ENCODE results near the gene CHST8.

The CHST8 gene

DNA sequence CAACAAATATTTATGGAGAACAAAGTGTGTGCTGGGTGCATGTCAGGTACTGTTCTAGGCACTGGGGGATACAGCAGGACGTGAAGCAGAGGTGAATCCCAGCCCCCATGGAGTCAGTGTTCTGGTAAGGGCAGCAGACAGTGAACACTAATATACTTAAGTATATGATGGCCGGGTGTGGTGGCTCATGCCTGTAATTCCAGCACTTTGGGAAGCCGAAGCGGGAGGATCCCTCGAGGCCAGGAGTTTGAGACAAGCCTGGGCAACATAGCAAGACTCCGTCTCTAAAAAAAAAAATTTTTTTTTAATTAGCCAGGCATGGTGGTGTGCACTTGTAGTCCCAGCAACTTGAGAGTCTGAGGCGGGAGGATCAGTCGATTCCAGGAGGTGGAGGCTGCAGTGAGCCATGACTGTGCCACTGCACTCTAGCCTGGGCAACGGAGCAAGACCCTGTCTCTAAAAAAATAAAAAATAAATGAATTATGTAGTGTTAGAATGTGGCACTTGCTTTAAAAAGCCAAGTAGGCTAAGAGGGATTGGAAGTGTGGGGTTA lies 22.6 kb downstream of the CHST8 start:
- TF ChIP-seq GATA3 (IDR thresholded peaks at IDR 0.05; ENCODE audit: low read depth, low read length) (no peak), GATA2 (IDR thresholded peaks at IDR 0.05; ENCODE audit: low read depth, low read length) (no peak)

DNA sequence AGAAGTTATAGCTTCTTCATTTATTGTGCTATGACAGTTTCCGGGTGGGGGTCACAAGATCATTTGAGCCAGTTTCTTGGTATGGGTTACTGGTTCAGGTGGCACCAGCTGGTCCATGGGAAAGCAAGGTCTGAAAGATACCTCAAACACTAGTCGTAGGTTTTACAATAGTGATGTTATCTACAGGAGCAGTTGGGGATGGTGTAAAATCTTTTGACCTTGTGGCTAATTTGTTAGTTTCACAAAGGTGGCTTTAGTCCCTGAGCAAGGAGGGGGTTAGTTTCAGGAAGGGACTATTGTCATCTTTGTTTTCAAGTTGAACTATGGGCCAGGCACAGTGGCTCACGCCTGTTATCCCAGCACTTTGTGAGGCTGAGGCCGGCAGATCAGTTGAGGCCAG lies 24.6 kb downstream of the CHST8 start:
- TF ChIP-seq GATA3 (IDR thresholded peaks at IDR 0.05; ENCODE audit: low read depth, low read length) (no peak), GATA2 (IDR thresholded peaks at IDR 0.05; ENCODE audit: low read depth, low read length) (no peak)

DNA sequence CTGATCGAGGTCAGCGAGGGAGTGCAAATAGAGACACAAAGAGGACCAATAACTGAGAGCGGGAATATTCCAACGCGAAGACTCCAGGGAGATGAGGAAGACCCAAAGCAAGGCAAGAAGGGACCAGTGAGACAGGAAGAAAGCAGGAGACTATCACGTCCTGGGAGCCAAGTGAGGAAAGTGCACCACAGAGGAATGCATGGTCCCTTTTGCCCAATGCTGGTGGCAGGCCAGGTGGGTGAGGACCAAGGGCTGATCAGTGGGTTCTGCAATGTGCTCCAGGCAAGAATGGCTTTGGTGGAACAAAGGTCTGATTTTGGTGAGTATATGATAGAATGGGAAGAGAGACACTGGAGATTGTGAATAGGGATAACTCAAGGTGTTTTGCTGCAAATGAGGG lies 25.4 kb downstream of the CHST8 start:
- TF ChIP-seq GATA2 (IDR thresholded peaks at IDR 0.05; ENCODE audit: low read depth, low read length) (no peak), GATA3 (IDR thresholded peaks at IDR 0.05; ENCODE audit: low read depth, low read length) (no peak)

DNA sequence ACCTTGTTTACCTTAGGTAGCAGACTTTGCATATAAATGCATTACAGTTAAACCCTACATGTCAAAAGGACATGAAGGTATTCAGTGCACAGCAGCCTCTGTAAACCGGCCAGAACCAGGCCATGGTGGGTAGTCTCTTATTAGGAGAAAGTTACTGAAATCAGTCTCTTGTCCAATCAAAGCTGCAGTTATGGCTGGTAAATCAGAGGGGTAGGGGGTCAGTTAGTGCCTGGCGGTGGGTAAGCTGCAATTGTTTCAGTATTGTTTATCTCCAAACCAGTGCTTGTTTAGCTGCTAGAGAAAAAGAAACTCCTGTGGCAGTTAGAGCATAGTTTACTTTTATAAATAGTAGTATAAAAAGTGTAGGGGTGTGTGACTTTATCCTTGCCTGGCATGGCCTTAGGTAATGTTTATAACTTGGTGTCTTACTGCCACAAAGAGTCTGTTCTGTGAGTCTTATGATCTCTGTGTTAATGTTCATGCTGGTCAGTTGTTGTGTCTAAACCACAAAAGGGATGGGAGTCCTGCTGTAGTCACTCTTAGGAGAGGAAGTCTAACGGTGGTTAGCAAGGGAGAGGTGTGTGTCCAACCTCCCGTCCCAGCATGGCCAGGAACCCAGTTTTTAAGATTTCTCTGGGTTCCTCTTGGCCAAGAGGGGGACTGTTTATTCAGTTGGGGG lies 28.0 kb downstream of the CHST8 start:
- no peak for TF ChIP-seq GATA3 (IDR thresholded peaks at IDR 0.05; ENCODE audit: low read depth, low read length)
- TF ChIP-seq GATA2 (IDR thresholded peaks at IDR 0.05; ENCODE audit: low read depth, low read length), result no peak

DNA sequence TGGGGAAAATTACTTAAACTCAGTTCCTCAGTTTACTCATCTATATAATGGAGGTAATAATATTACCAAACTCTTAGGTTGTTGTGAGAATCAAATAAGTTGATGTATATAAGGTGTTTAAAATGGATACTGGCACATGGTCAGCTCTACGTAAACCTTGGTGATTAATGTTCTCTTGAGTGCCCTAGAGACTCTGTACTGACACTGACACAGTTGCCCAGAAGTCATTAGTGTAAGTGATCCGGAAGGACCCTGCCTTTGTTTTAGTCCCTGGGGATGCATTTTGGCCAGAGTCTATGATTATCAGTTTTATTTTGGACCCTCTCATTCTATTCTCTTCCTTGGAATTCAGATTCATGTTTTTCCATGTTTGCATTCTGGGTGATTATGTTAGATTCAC lies 31.9 kb downstream of the CHST8 start:
- TF ChIP-seq GATA3 (IDR thresholded peaks at IDR 0.05; ENCODE audit: low read depth, low read length) (no peak), GATA2 (IDR thresholded peaks at IDR 0.05; ENCODE audit: low read depth, low read length) (no peak)

DNA sequence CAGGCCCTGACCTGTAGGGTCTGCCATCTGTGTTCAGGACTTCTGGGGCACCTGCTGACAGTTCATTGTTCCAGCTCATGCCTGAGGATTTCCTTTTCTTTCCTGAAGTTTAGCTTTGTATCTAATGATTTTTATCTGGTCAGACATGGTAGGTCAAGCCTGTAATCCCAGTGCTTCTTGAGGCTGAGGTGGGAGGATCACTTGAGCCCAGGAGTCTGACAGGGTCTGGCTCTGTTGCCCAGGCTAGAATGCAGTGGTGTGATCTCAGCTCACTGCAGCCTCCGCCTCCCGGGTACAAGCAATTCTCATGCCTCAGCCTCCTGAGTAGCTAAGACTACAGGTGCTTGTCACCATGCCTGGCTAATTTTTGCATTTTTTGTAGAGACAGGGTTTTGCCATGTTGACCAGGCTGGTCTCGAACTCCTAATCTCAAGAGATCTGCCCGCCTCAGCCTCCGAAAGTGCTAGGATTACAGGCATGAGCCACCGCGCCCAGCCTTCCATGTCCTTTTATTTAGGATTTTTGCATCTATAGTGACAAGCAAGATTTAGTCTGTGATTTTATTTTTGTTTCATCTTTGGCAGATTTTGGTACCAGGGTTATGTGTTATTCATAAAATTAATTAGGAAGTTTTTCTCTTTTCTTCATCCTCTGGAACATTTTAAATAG lies 33.2 kb downstream of the CHST8 start:
- no peak for TF ChIP-seq GATA3 (IDR thresholded peaks at IDR 0.05; ENCODE audit: low read depth, low read length)
- TF ChIP-seq GATA2 (IDR thresholded peaks at IDR 0.05; ENCODE audit: low read depth, low read length), result no peak

DNA sequence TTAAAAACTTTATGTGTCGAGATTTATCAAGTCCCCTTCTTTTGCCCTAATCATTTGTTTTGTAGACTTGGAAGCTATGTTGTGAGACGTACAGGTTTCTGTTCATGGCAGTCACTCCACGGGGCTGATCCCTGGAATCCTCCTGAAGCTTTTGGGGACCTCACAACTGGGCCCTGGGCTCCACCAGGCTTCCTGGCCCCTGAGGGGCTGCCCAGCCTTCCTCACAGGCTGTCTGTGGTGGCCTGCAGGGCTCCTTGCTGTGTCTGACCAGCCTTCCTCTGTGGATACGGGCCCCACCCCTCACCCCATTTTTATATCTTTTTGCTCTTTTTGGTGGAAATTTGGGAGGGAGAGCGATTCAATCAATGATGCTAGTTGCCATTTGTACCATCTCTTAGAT lies 38.1 kb downstream of the CHST8 start:
- no peak for TF ChIP-seq GATA3 (IDR thresholded peaks at IDR 0.05; ENCODE audit: low read depth, low read length)
- no peak for TF ChIP-seq GATA2 (IDR thresholded peaks at IDR 0.05; ENCODE audit: low read depth, low read length)

DNA sequence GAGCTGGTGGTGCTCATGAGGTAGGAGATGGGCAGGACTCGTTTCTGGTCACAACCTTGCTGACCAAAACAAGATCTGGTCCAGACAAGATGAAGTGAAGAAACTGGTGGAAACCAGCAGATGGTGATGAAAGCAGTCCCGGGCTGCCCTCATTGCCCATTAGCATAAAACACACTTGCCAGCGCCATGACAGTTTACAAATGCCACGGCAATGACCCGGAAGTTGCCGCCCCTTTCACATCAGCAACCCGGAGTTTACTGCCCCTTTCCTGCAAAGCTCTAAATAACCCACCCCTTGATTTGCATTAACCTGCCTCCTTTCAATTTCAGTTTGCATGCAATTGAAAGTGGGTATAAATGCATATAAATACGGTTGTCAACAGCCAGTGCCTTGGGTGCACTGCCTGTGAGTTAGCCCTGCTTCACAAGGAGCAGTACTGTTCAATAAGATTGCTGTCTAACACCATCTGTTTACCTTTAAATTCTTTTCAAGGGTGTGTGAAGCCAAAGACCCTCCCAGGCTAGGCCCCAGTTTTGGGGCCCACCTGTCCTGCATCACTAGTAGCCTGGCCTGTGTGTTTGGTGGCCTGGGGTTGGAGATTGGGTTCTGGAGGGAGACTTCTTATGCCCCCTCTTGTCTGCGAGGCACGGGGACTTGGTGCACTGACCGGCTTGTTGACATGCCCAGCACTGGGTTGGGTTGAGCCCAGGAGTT lies 38.8 kb downstream of the CHST8 start:
- TF ChIP-seq GATA2 (IDR thresholded peaks at IDR 0.05; ENCODE audit: low read depth, low read length) (no peak), GATA3 (IDR thresholded peaks at IDR 0.05; ENCODE audit: low read depth, low read length) (no peak)

DNA sequence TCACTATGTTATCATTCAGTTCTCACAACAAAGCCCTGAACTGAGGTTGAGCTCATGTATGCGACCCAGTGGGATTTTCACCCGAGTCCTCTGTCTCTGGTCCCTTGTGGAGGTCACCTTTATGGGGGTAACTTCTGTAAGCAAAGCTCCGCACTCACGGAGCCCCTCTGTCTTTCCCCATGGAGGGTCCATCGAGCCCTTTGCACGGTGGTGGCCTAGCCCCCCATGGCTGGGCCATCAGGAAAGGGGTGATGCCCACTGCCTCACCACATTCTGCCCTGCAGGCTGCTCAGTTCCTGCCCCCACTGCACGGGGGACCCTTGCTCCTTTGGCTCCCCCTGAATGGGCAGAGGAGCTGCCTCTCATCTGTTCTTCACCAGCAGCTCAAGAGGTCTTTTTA lies 39.6 kb downstream of the CHST8 start:
- TF ChIP-seq GATA3 (IDR thresholded peaks at IDR 0.05; ENCODE audit: low read depth, low read length) (no peak), GATA2 (IDR thresholded peaks at IDR 0.05; ENCODE audit: low read depth, low read length) (no peak)

DNA sequence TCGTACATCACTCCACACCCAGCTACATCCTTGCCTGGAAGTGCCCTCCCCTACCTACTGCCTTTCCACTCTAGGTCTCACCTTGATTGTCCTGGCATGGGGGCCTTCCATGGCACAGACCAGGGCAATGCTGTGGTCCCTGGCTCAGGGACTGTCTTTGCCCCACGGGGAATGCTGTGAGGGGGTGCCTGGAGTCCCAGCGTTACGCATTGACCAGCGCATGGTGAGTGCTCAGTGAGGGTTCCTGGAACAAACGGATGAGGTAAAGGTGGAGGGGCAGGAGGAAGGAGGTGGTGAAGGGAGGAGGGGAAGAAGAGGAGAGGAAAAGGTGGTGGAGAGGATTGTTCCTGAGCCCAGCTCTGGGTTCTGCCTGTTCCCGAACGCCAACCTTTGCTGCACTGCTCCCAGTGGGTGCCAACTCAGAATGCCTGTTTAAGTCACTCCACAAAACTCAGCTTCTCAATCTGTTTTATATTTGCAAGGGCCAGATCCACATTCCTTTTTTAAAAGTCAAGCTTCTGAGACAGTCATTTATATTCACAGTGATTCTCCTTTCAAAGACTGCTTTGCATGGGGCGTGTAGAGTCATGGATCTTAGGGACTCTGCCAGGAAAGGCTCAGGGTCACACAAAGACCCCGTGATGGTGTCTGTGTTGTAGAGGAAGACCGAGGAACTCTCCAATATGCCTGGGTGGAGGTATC lies 40.8 kb downstream of the CHST8 start:
- no peak for TF ChIP-seq GATA3 (IDR thresholded peaks at IDR 0.05; ENCODE audit: low read depth, low read length)
- TF ChIP-seq GATA2 (IDR thresholded peaks at IDR 0.05; ENCODE audit: low read depth, low read length), result no peak

DNA sequence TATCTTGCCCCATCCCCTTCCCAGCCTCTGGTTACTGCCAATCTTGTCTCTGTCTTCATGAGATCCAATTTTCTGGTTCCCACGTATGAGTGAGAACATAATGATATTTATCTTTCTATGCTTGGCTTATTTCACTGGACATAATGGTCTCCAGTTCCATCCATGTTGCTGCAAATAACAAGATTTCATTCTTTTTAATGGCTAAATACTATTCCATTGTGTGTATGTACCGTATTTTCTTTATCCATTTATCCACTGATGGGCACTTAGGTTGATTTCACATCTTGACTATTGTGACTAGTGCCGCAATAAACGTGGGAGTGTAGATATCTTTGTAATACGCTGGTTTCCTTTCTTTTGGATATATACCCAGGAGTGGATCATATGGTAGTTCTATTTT lies 43.0 kb downstream of the CHST8 start:
- TF ChIP-seq GATA2 (IDR thresholded peaks at IDR 0.05; ENCODE audit: low read depth, low read length), result no peak
- no peak for TF ChIP-seq GATA3 (IDR thresholded peaks at IDR 0.05; ENCODE audit: low read depth, low read length)

DNA sequence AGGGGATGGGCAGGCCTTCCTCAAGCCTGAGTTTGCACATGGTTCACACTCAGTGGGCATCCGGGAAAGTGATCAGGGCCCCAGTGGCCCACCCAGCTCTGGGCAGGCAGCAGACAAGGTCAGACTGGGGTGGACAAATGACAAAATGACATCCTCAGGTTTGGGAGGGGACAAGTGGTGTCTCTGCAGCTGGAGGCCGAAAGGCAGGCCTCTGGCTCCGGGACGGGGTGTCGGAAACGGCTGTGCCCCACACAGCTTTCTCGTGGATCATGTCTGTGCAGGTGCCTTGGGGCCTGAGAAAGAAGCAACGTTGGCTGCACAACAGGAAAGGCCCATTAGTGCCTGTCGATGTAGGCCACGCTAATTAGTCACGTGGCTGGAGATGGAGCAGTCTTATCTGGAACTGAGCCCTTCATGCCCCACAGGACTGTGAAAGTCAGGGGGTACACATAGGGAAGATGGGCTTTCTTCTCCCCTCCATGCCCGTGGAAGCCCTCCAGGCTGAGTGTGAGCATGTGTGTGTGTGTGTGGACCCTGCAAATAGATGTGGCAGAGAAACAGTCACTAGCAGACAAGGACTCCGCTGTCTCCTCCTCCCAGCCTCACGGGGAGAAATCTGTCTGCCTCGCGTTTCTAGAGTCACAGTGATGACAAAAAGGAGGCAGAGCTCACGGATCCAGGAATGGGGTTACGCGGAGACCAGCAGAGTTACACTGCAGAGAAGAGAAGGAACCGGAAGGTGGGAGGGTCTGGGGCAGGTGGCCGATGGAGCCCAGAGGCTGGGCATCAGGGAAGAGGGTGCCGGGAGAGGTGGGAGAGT lies 44.2 kb downstream of the CHST8 start:
- TF ChIP-seq GATA2 (IDR thresholded peaks at IDR 0.05; ENCODE audit: low read depth, low read length), result no peak
- no peak for TF ChIP-seq GATA3 (IDR thresholded peaks at IDR 0.05; ENCODE audit: low read depth, low read length)

DNA sequence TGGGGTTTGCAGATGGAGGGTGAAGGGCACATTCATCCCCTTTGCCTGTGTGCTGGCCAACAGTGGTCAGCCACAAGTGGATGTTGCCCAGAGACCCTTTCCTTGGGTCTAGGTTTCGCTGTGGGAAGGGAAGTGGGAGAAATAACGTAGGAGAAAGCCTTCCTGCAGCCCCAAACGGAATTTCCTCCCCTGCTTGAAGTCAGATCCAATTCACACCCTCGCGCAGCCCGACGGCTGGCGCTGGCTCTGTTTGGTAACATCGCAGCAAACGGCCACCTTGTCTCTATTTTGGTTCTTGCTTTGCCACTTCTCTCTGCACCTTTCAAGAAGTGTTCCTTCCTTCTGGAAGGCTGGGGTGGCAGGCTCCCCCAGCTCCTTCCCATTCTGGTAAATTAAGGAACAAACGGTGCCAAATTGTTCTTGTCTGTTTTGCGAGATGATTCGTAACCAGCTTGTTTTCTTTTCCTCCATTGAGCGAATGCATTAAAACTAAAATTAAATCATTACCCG lies 45.4 kb downstream of the CHST8 start:
- TF ChIP-seq GATA3 (IDR thresholded peaks at IDR 0.05; ENCODE audit: low read depth, low read length), result no peak
- no peak for TF ChIP-seq GATA2 (IDR thresholded peaks at IDR 0.05; ENCODE audit: low read depth, low read length)
